ENCODE data around the gene PGAM1. TPM values are rescaled to one million over a fixed set of nuclear protein-coding genes. Genes with fewer than 3 reads are reported as not detected.

Gene PGAM1
- polyA plus RNA-seq, 1 of the 3 experiments (the other 2 are of a cell fraction) = 398 TPM

DNA sequence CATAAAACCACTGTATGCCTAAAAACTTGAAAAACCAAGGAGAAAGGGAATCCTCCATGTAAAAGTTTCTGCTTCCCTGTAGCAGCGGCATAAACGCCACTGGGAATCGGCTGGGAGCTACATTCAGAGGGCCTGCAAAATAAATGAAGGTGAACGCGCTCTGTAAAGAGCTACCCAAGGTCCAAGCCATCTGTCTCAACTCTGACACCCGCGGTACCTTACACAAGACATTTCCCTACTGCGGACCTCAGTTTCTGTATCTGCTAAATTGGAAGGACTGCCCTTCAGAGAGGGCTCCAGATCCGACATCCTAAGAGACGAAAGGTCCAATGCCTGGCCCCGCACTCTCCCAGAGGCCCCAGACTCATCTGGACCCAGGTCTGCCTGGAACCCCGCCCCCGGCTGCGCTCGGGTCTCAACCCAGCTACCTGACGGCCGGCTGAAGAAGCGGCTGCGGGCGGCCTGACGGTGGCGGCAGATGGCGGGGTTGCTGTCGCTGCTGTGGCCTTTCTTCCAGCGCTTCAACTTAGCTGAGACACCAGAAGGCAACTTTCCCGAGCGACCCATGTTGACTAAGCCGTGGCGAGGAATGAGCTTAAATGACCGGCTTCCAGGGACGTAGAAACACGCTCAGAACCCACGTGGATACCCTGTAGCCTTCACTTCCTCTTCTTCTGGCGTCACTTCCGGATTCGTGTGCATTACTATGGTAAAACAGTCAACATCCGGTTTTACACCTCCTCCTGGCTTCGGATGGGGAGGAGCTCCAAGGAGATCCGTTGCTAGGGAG, 25.1 kb upstream of the PGAM1 start, which contains the start of gene RRP12 (continued):
- TF ChIP-seq, protein P1, sequence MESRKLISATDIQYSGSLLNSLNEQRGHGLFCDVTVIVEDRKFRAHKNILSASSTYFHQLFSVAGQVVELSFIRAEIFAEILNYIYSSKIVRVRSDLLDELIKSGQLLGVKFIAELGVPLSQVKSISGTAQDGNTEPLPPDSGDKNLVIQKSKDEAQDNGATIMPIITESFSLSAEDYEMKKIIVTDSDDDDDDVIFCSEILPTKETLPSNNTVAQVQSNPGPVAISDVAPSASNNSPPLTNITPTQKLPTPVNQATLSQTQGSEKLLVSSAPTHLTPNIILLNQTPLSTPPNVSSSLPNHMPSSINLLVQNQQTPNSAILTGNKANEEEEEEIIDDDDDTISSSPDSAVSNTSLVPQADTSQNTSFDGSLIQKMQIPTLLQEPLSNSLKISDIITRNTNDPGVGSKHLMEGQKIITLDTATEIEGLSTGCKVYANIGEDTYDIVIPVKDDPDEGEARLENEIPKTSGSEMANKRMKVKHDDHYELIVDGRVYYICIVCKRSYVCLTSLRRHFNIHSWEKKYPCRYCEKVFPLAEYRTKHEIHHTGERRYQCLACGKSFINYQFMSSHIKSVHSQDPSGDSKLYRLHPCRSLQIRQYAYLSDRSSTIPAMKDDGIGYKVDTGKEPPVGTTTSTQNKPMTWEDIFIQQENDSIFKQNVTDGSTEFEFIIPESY (IDR thresholded peaks at IDR 0.05; ENCODE audit: borderline replicate concordance, low read depth) = no peak
- TF ChIP-seq NFIC (IDR thresholded peaks at IDR 0.05; ENCODE audit: borderline replicate concordance) = no peak
- no peak for TF ChIP-seq NRF1 (IDR thresholded peaks at IDR 0.05; ENCODE audit: low read depth, low read length)
- TF ChIP-seq EP300 (IDR thresholded peaks at IDR 0.05; ENCODE audit: borderline replicate concordance in 1 of 2, low read depth in 1 of 2, low read length in 1 of 2) = no peak
- peak; percentile 100 for TF ChIP-seq MXI1 (IDR thresholded peaks at IDR 0.05; ENCODE audit: low read depth, low read length)
- no peak for TF ChIP-seq TCF12 (IDR thresholded peaks at IDR 0.05)
- TF ChIP-seq YY1 (IDR thresholded peaks at IDR 0.05; ENCODE audit: low read depth) = no peak
- TF ChIP-seq, protein P2, sequence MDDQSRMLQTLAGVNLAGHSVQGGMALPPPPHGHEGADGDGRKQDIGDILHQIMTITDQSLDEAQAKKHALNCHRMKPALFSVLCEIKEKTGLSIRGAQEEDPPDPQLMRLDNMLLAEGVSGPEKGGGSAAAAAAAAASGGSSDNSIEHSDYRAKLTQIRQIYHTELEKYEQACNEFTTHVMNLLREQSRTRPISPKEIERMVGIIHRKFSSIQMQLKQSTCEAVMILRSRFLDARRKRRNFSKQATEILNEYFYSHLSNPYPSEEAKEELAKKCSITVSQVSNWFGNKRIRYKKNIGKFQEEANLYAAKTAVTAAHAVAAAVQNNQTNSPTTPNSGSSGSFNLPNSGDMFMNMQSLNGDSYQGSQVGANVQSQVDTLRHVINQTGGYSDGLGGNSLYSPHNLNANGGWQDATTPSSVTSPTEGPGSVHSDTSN (IDR thresholded peaks at IDR 0.05) = no peak

DNA sequence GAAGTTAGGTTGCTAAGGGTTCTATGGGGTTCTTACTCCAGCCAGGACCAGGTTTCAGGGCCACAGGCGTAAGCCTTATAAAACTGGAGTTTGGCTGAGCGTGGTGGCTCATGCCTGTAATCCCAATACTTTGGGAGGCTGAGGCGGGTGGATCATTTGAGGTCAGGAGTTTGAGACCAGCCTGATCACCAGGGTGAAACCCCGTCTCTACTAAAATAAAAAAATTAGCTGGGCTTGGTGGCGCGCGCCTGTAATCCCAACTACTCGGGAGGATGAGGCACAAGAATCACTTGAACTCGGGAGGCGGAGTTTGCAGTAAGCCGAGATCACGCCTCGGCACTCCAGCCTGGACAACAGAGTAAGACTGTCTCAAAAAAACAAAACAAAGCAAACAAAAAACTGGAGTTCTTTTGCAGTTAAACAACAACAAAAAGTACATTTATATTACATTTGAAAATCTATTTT, 24.5 kb upstream of the PGAM1 start:
- peaks cover 4 to 27% of the 10 kb centered on the region in 2 experiments for H3K36me3 ChIP-seq (replicated peaks in 1 of 2; ENCODE audit: control insufficient read depth in 1 of 2, insufficient read depth in 2 of 2, low read length in 1 of 2)
- H3K79me2 ChIP-seq (ENCODE audit: insufficient read depth) = peaks cover 36% of the 10 kb centered on the region
- H3K9me2 ChIP-seq = no peaks in the 10 kb centered on the region
- POLR2A ChIA-PET = interaction anchor here (0.6 to 1.9 kb wide), 4 partner anchors 13 to 1115 kb away, joined by 3 to 11 read pairs (median 5); partner anchors contain the start of gene FRAT1
- H3K4me1 ChIP-seq (ENCODE audit: control insufficient read depth in 1 of 2, insufficient read depth in 2 of 2, low read depth in 1 of 2, low read length in 1 of 2) = peaks cover 0 to 3% of the 10 kb centered on the region in 2 experiments; a peak in 2 of 4 replicates
- H2AFZ ChIP-seq (ENCODE audit: low read depth) = peak overlapping the region; percentile 88
- TF ChIP-seq RAD21 (IDR thresholded peaks at IDR 0.05; ENCODE audit: low read length) = no peak
- no peak for TF ChIP-seq RCOR1 (IDR thresholded peaks at IDR 0.05; ENCODE audit: low read length)
- TF ChIP-seq, protein P3, sequence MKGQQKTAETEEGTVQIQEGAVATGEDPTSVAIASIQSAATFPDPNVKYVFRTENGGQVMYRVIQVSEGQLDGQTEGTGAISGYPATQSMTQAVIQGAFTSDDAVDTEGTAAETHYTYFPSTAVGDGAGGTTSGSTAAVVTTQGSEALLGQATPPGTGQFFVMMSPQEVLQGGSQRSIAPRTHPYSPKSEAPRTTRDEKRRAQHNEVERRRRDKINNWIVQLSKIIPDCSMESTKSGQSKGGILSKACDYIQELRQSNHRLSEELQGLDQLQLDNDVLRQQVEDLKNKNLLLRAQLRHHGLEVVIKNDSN (IDR thresholded peaks at IDR 0.05; ENCODE audit: borderline replicate concordance, low read depth) = no peak
- no peak for TF ChIP-seq EZH2phosphoT487 (IDR thresholded peaks at IDR 0.05; ENCODE audit: borderline replicate concordance, low read depth)
- TF ChIP-seq YY1 (IDR thresholded peaks at IDR 0.05; ENCODE audit: low read depth) = no peak
- TF ChIP-seq, protein P4, sequence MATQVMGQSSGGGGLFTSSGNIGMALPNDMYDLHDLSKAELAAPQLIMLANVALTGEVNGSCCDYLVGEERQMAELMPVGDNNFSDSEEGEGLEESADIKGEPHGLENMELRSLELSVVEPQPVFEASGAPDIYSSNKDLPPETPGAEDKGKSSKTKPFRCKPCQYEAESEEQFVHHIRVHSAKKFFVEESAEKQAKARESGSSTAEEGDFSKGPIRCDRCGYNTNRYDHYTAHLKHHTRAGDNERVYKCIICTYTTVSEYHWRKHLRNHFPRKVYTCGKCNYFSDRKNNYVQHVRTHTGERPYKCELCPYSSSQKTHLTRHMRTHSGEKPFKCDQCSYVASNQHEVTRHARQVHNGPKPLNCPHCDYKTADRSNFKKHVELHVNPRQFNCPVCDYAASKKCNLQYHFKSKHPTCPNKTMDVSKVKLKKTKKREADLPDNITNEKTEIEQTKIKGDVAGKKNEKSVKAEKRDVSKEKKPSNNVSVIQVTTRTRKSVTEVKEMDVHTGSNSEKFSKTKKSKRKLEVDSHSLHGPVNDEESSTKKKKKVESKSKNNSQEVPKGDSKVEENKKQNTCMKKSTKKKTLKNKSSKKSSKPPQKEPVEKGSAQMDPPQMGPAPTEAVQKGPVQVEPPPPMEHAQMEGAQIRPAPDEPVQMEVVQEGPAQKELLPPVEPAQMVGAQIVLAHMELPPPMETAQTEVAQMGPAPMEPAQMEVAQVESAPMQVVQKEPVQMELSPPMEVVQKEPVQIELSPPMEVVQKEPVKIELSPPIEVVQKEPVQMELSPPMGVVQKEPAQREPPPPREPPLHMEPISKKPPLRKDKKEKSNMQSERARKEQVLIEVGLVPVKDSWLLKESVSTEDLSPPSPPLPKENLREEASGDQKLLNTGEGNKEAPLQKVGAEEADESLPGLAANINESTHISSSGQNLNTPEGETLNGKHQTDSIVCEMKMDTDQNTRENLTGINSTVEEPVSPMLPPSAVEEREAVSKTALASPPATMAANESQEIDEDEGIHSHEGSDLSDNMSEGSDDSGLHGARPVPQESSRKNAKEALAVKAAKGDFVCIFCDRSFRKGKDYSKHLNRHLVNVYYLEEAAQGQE (IDR thresholded peaks at IDR 0.05; ENCODE audit: low read depth, low read length) = no peak
- no peak for TF ChIP-seq CHD2 (IDR thresholded peaks at IDR 0.05; ENCODE audit: low read length, partially characterized antibody)
- no peaks in the 10 kb centered on the region for H3K27me3 ChIP-seq (ENCODE audit: insufficient read depth)
- peak overlapping the region in 1 of 2 experiments; percentile 91; a peak in 2 of 4 replicates for H3K27ac ChIP-seq (ENCODE audit: low read depth in 2 of 2, low read length in 1 of 2)
- H3K9me3 ChIP-seq = no peaks in the 10 kb centered on the region
- DNase-seq = no peak
- H4K20me1 ChIP-seq (ENCODE audit: insufficient read depth) = no peaks in the 10 kb centered on the region
- H3K4me3 ChIP-seq (ENCODE audit: low read depth in 2 of 2, low read length in 1 of 2) = peak overlapping the region in 1 of 2 experiments; percentile 73; a peak in 2 of 4 replicates
- WGBS (ENCODE audit: low lambda C conversion rate) = 50% methylated on average over 13 of the region's 13 CpGs
- peaks cover 7% of the 10 kb centered on the region for H3F3A ChIP-seq (replicated peaks; ENCODE audit: insufficient read depth)
- H3K4me2 ChIP-seq = peak overlapping the region; percentile 91; the same call in 1 of the 2 replicates
- CTCF ChIA-PET = interaction anchor here (0.7 to 2.3 kb wide), 6 partner anchors 8 to 153 kb away, joined by 3 to 6 read pairs (median 4); no protein-coding TSS in a partner anchor
- H3K9ac ChIP-seq = peak overlapping the region; percentile 82

All from SK-N-SH (cell line).